Activated CD8-positive, alpha-beta memory T cell treated with anti-CD3 and anti-CD28 coated beads for 36 hours (primary cell): Measurements from ENCODE around the gene SYNDIG1. TPM values are rescaled to one million over a fixed set of nuclear protein-coding genes. Genes with fewer than 3 reads are reported as not detected.

Experiments
- CTCF ChIA-PET: fragments of 350-600 bp; sonication (Branson Sonifier 250); formaldehyde crosslinking; loops from one replicate; lab custom pipeline; 2021; ENCODE audit warnings: antibody characterized with exemption; lab: Charles Lee
- POLR2A ChIA-PET: fragments of 350-600 bp; sonication (Branson Sonifier 250); formaldehyde crosslinking; loops from one replicate; lab custom pipeline; 2021; ENCODE audit warnings: antibody characterized with exemption; lab: Charles Lee
- total RNA-seq, 2 experiments: library from RNA; stranded (reverse); gene quantifications; one replicate each; pipeline ENCODE4 v1.2.3, GENCODE V29; 2021

The SYNDIG1 gene
- total RNA-seq, 2 experiments from 2014 or later, result not detected

GRCh38 chr20:24445510-24446170 is 23.8 kb upstream of the SYNDIG1 start:
- POLR2A ChIA-PET, result no interaction called here
- CTCF ChIA-PET, result no interaction called here

GRCh38 chr20:24446811-24447210 is 22.6 kb upstream of the SYNDIG1 start:
- ChIA-PET POLR2A (no interaction called here), CTCF (no interaction called here)

GRCh38 chr20:24448170-24448569 is 21.3 kb upstream of the SYNDIG1 start:
- ChIA-PET POLR2A (no interaction called here), CTCF (no interaction called here)

- CTCF ChIA-PET, result no interaction called here
- POLR2A ChIA-PET, result no interaction called here
Observed at GRCh38 chr20:24449026-24449720, 20.3 kb upstream of the SYNDIG1 start.

- POLR2A ChIA-PET, result no interaction called here
- CTCF ChIA-PET, result no interaction called here
Observed at GRCh38 chr20:24450177-24450576, 19.3 kb upstream of the SYNDIG1 start.

GRCh38 chr20:24450624-24451376 is 18.6 kb upstream of the SYNDIG1 start:
- CTCF ChIA-PET, result no interaction called here
- POLR2A ChIA-PET, result no interaction called here

- CTCF ChIA-PET, result no interaction called here
Observed at GRCh38 chr20:24451428-24451827, 18.0 kb upstream of the SYNDIG1 start.

GRCh38 chr20:24452016-24452415 is 17.4 kb upstream of the SYNDIG1 start:
- CTCF ChIA-PET, result no interaction called here
- POLR2A ChIA-PET, result no interaction called here

More at GRCh38 chr20:24451428-24451827, 18.0 kb upstream of the SYNDIG1 start:
- POLR2A ChIA-PET, result no interaction called here

GRCh38 chr20:24452498-24453127 is 16.8 kb upstream of the SYNDIG1 start:
- CTCF ChIA-PET, result no interaction called here
- POLR2A ChIA-PET, result no interaction called here

- ChIA-PET CTCF (interaction anchor here (0.6 kb wide), 1 partner anchor 916 kb away, joined by 6 read pairs; no protein-coding TSS in a partner anchor), POLR2A (no interaction called here)
Observed at GRCh38 chr20:24453869-24454268, 15.6 kb upstream of the SYNDIG1 start.

GRCh38 chr20:24455081-24455480 is 14.3 kb upstream of the SYNDIG1 start:
- ChIA-PET CTCF (no interaction called here), POLR2A (no interaction called here)

GRCh38 chr20:24456398-24456781 is 13.0 kb upstream of the SYNDIG1 start:
- CTCF ChIA-PET, result no interaction called here

GRCh38 chr20:24458436-24458835 is 11.0 kb upstream of the SYNDIG1 start:
- POLR2A ChIA-PET, result no interaction called here

More at GRCh38 chr20:24456398-24456781, 13.0 kb upstream of the SYNDIG1 start:
- POLR2A ChIA-PET, result no interaction called here

GRCh38 chr20:24459733-24460132 is 9.7 kb upstream of the SYNDIG1 start:
- ChIA-PET CTCF (no interaction called here), POLR2A (no interaction called here)

More at GRCh38 chr20:24458436-24458835, 11.0 kb upstream of the SYNDIG1 start:
- CTCF ChIA-PET, result no interaction called here

GRCh38 chr20:24460712-24461111 is 8.7 kb upstream of the SYNDIG1 start:
- ChIA-PET POLR2A (no interaction called here), CTCF (no interaction called here)

- ChIA-PET POLR2A (no interaction called here), CTCF (no interaction called here)
Observed at GRCh38 chr20:24461848-24462247, 7.6 kb upstream of the SYNDIG1 start.

GRCh38 chr20:24462460-24463010 is 6.9 kb upstream of the SYNDIG1 start:
- POLR2A ChIA-PET, result no interaction called here

GRCh38 chr20:24465159-24465558 is 4.3 kb upstream of the SYNDIG1 start:
- ChIA-PET POLR2A (no interaction called here), CTCF (no interaction called here)

More at GRCh38 chr20:24462460-24463010, 6.9 kb upstream of the SYNDIG1 start:
- CTCF ChIA-PET, result no interaction called here

GRCh38 chr20:24465730-24466129 is 3.7 kb upstream of the SYNDIG1 start:
- ChIA-PET POLR2A (no interaction called here), CTCF (no interaction called here)
